Measurements from ENCODE around the gene TRAPPC3. TPM values are rescaled to one million over a fixed set of nuclear protein-coding genes. Genes with fewer than 3 reads are reported as not detected.
A peak's percentile ranks its signal among the peaks of the same experiment; 100 is the strongest.

TRAPPC3 gene
- total and polyA plus RNA-seq, 9 of the 15 experiments (the other 6 are each of a cell fraction or from before 2014, with no cell fraction given) = 20.6 to 141 (median 112) TPM

DNA sequence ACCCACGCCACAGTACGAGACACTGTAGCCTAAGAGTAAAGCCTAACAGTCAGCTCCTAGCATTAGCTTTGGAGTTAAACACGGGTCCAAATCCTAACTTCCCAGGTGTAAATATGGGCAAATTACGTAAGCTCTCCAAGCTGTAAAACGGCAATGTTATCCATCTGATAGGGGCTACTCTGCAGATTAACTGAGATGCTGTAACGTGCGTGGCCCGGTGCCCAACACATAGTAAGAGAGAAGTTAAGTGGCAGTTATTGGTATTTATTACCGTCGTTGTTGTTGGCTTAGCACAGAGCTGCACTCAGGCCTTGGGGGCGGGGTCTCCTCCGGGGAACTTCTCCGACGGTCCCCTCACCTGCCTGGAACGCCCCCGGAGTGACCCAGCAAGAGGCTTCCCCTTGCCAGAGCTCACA, 457 bp downstream of the TRAPPC3 start (continued):
- TF ChIP-seq, protein P1, sequence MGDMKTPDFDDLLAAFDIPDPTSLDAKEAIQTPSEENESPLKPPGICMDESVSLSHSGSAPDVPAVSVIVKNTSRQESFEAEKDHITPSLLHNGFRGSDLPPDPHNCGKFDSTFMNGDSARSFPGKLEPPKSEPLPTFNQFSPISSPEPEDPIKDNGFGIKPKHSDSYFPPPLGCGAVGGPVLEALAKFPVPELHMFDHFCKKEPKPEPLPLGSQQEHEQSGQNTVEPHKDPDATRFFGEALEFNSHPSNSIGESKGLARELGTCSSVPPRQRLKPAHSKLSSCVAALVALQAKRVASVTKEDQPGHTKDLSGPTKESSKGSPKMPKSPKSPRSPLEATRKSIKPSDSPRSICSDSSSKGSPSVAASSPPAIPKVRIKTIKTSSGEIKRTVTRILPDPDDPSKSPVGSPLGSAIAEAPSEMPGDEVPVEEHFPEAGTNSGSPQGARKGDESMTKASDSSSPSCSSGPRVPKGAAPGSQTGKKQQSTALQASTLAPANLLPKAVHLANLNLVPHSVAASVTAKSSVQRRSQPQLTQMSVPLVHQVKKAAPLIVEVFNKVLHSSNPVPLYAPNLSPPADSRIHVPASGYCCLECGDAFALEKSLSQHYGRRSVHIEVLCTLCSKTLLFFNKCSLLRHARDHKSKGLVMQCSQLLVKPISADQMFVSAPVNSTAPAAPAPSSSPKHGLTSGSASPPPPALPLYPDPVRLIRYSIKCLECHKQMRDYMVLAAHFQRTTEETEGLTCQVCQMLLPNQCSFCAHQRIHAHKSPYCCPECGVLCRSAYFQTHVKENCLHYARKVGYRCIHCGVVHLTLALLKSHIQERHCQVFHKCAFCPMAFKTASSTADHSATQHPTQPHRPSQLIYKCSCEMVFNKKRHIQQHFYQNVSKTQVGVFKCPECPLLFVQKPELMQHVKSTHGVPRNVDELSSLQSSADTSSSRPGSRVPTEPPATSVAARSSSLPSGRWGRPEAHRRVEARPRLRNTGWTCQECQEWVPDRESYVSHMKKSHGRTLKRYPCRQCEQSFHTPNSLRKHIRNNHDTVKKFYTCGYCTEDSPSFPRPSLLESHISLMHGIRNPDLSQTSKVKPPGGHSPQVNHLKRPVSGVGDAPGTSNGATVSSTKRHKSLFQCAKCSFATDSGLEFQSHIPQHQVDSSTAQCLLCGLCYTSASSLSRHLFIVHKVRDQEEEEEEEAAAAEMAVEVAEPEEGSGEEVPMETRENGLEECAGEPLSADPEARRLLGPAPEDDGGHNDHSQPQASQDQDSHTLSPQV (IDR thresholded peaks at IDR 0.05) = no peak
- TF ChIP-seq DACH1 (IDR thresholded peaks at IDR 0.05; ENCODE audit: partially characterized antibody) = no peak
- TF ChIP-seq ETV6 (IDR thresholded peaks at IDR 0.05; ENCODE audit: borderline replicate concordance in 1 of 2, low read depth in 2 of 2, low read length in 1 of 2) = no peak
- no peak for TF ChIP-seq ETV6 (CRISPR knock-in tag; IDR thresholded peaks at IDR 0.05; ENCODE audit: borderline replicate concordance)
- TF ChIP-seq ZNF75A (CRISPR knock-in tag; IDR thresholded peaks at IDR 0.05) = no peak
- no peak for TF ChIP-seq ARID1B (IDR thresholded peaks at IDR 0.05)
- TF ChIP-seq, protein P2, sequence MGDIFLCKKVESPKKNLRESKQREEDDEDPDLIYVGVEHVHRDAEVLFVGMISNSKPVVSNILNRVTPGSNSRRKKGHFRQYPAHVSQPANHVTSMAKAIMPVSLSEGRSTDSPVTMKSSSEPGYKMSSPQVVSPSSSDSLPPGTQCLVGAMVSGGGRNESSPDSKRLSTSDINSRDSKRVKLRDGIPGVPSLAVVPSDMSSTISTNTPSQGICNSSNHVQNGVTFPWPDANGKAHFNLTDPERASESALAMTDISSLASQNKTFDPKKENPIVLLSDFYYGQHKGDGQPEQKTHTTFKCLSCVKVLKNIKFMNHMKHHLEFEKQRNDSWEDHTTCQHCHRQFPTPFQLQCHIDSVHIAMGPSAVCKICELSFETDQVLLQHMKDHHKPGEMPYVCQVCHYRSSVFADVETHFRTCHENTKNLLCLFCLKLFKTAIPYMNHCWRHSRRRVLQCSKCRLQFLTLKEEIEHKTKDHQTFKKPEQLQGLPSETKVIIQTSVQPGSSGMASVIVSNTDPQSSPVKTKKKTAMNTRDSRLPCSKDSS (IDR thresholded peaks at IDR 0.05; ENCODE audit: low read depth, partially characterized antibody) = no peak
- no peak for TF ChIP-seq HDAC3 (IDR thresholded peaks at IDR 0.05; ENCODE audit: borderline replicate concordance, partially characterized antibody)
- no peak for TF ChIP-seq MCM5 (IDR thresholded peaks at IDR 0.05; ENCODE audit: low read depth)
- TF ChIP-seq ZNF224 (CRISPR knock-in tag; IDR thresholded peaks at IDR 0.05) = no peak
- no peak for TF ChIP-seq POLR3A (IDR thresholded peaks at IDR 0.05; ENCODE audit: borderline replicate concordance, extremely low read depth, insufficient read depth, insufficient read length)
- 0 out of 4 replicates have a peak, but pooled peaks of 1 of the 2 experiments have one; percentile 5 for TF ChIP-seq TRIM24 (IDR thresholded peaks at IDR 0.05)
- TF ChIP-seq GABPA (tag; conservative IDR thresholded peaks at IDR 0.05; ENCODE audit: low read depth) = no peak
- TF ChIP-seq ZNF551 (CRISPR knock-in tag; IDR thresholded peaks at IDR 0.05) = no peak
- peak; percentile 23 for TF ChIP-seq BRD9 (IDR thresholded peaks at IDR 0.05; ENCODE audit: low read depth, partially characterized antibody)
- TF ChIP-seq, protein P3, sequence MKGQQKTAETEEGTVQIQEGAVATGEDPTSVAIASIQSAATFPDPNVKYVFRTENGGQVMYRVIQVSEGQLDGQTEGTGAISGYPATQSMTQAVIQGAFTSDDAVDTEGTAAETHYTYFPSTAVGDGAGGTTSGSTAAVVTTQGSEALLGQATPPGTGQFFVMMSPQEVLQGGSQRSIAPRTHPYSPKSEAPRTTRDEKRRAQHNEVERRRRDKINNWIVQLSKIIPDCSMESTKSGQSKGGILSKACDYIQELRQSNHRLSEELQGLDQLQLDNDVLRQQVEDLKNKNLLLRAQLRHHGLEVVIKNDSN (CRISPR knock-in tag; IDR thresholded peaks at IDR 0.05) = no peak
- TF ChIP-seq, protein P4, sequence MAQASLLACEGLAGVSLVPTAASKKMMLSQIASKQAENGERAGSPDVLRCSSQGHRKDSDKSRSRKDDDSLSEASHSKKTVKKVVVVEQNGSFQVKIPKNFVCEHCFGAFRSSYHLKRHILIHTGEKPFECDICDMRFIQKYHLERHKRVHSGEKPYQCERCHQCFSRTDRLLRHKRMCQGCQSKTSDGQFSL (CRISPR knock-in tag; IDR thresholded peaks at IDR 0.05) = no peak
- TF ChIP-seq, protein P4 (tag; IDR thresholded peaks at IDR 0.05) = no peak
- no peak for TF ChIP-seq ZSCAN29 (IDR thresholded peaks at IDR 0.05)
- TF ChIP-seq FOXK2 (conservative IDR thresholded peaks at IDR 0.05 in 1 of 2, IDR thresholded peaks at IDR 0.05 in 1 of 2; ENCODE audit: low read depth in 2 of 2) = peak; percentile 12 to 14; a peak in 2 of 4 replicates
- no peak for TF ChIP-seq RAD51 (IDR thresholded peaks at IDR 0.05; ENCODE audit: borderline replicate concordance, low read depth)

All from K562 (cell line).